OCI-LY1 (cell line): ENCODE results near the gene KNCN.

ENCODE experiments used
- H2AFZ ChIP-seq: fragments of 200-600 bp; sonication (generic), shearing (Covaris generic); 2 replicates; pipeline ENCODE4 v1.6.0; 2014; ENCODE audit warnings: antibody characterized with exemption, mild to moderate bottlenecking, low read length
- H3F3A ChIP-seq: fragments of 200-600 bp; sonication (generic), shearing (Covaris generic); 2 replicates; pipeline ENCODE4 v1.6.0; 2014; ENCODE audit warnings: mild to moderate bottlenecking, antibody characterized with exemption, low read length, moderate library complexity; ENCODE audit not compliant: insufficient read depth
- H3K27ac ChIP-seq: fragments of 200-600 bp; sonication (generic); 2 replicates; pipeline ENCODE4 v1.5.1; 2014; ENCODE audit warnings: low read length, mixed run types, mild to moderate bottlenecking, low read depth; ENCODE audit not compliant: poor library complexity, severe bottlenecking
- H3K27me3 ChIP-seq: fragments of 200-600 bp; sonication (generic); 2 replicates; pipeline ENCODE4 v1.6.0; 2014; ENCODE audit warnings: antibody characterized with exemption, mild to moderate bottlenecking, low read length, moderate library complexity; ENCODE audit not compliant: insufficient read depth
- H3K36me3 ChIP-seq: fragments of 200-600 bp; sonication (generic); 2 replicates; pipeline ENCODE4 v1.6.1; 2014; ENCODE audit warnings: mild to moderate bottlenecking, antibody characterized with exemption, low read length, moderate library complexity, mixed read lengths; ENCODE audit not compliant: insufficient read depth
- H3K4me1 ChIP-seq: fragments of 200-600 bp; sonication (generic); 2 replicates; pipeline ENCODE4 v1.5.1; 2014; ENCODE audit warnings: mild to moderate bottlenecking, low read length, moderate library complexity; ENCODE audit not compliant: insufficient read depth, severe bottlenecking
- H3K4me2 ChIP-seq: fragments of 200-600 bp; sonication (generic), shearing (Covaris generic); 2 replicates; pipeline ENCODE4 v1.6.1; 2014; ENCODE audit warnings: low read length
- H3K4me3 ChIP-seq: fragments of 200-600 bp; sonication (generic); 2 replicates; pipeline ENCODE4 v1.5.1; 2014; ENCODE audit warnings: low read length, low read depth, mild to moderate bottlenecking, mixed read lengths; ENCODE audit not compliant: poor library complexity, severe bottlenecking
- H3K79me2 ChIP-seq: fragments of 200-600 bp; shearing (Covaris generic); 2 replicates; pipeline ENCODE4 v1.6.1; 2016; ENCODE audit warnings: mixed run types, low read length, mixed read lengths; ENCODE audit not compliant: insufficient read depth
- H3K9ac ChIP-seq: fragments of 200-600 bp; sonication (generic), shearing (Covaris generic); 2 replicates; pipeline ENCODE4 v1.6.1; 2014; ENCODE audit warnings: mild to moderate bottlenecking, low read length, mixed read lengths
- H3K9me2 ChIP-seq: fragments of 200-600 bp; sonication (generic), shearing (Covaris generic); 2 replicates; pipeline ENCODE4 v1.6.1; 2014; ENCODE audit warnings: low read depth, mild to moderate bottlenecking, low read length, mixed read lengths
- H3K9me3 ChIP-seq: fragments of 200-600 bp; shearing (Covaris generic); 2 replicates; pipeline ENCODE4 v1.6.1; 2014; ENCODE audit warnings: low read length, mixed read lengths
- H4K20me1 ChIP-seq: fragments of 200-600 bp; sonication (generic), shearing (Covaris generic); 2 replicates; pipeline ENCODE4 v1.6.0; 2016; ENCODE audit warnings: mild to moderate bottlenecking, low read length; ENCODE audit not compliant: insufficient read depth
- EZH2 ChIP-seq: fragments of 200-600 bp; sonication (generic), shearing (Covaris generic); IDR thresholded peaks from 2 replicates; pipeline ENCODE4 v1.8.0; 2017; ENCODE audit warnings: borderline replicate concordance, mixed run types, mild to moderate bottlenecking, antibody characterized with exemption, low read length, moderate library complexity, mixed read lengths
- TF ChIP-seq, protein P1 (sequence below): fragments of 200-600 bp; sonication (generic), shearing (Covaris generic); IDR thresholded peaks from 2 replicates; pipeline ENCODE4 v1.5.1; 2017; ENCODE audit warnings: mild to moderate bottlenecking, antibody characterized with exemption, low read length, moderate library complexity, mixed read lengths

The KNCN gene

DNA sequence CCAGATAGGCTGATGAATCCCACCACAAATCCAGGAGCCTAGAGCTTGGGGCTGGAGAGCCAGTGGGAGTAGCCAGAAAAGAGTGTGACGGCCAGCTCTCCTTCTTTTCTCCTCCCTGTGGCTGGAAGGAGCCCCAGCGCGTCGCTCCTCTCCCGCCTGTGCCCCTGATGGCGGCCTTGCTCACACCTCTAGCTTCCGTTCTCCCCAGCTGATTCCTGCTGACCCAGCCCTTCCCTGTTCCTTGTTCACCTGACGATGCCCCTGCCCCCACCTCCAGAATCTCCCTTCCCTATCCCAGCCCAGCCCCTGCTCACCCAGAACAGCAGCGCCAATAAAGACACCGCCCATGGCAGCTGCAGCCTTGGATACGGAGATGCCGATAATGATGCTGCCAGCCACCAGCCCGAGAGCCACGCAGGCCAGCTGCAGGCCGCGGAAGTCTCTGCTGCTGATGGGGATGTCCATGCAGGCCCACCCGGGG lies 656 bp downstream of the KNCN start:
- Histone ChIP-seq H3F3A (no peaks in the 10 kb centered on the region), H3K27ac (no peak overlapping the region), H3K9me3 (no peaks in the 10 kb centered on the region), H3K9ac (no peak overlapping the region), H3K4me3 (no peak overlapping the region), H3K36me3 (no peaks in the 10 kb centered on the region), H3K4me2 (no peak overlapping the region), H3K9me2 (no peaks in the 10 kb centered on the region), H3K27me3 (no peaks in the 10 kb centered on the region), H2AFZ (no peak overlapping the region), H4K20me1 (no peaks in the 10 kb centered on the region), H3K79me2 (no peaks in the 10 kb centered on the region), H3K4me1 (no peaks in the 10 kb centered on the region)
- TF ChIP-seq EZH2 = no peak
- TF ChIP-seq, protein P1, sequence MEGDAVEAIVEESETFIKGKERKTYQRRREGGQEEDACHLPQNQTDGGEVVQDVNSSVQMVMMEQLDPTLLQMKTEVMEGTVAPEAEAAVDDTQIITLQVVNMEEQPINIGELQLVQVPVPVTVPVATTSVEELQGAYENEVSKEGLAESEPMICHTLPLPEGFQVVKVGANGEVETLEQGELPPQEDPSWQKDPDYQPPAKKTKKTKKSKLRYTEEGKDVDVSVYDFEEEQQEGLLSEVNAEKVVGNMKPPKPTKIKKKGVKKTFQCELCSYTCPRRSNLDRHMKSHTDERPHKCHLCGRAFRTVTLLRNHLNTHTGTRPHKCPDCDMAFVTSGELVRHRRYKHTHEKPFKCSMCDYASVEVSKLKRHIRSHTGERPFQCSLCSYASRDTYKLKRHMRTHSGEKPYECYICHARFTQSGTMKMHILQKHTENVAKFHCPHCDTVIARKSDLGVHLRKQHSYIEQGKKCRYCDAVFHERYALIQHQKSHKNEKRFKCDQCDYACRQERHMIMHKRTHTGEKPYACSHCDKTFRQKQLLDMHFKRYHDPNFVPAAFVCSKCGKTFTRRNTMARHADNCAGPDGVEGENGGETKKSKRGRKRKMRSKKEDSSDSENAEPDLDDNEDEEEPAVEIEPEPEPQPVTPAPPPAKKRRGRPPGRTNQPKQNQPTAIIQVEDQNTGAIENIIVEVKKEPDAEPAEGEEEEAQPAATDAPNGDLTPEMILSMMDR = no peak

DNA sequence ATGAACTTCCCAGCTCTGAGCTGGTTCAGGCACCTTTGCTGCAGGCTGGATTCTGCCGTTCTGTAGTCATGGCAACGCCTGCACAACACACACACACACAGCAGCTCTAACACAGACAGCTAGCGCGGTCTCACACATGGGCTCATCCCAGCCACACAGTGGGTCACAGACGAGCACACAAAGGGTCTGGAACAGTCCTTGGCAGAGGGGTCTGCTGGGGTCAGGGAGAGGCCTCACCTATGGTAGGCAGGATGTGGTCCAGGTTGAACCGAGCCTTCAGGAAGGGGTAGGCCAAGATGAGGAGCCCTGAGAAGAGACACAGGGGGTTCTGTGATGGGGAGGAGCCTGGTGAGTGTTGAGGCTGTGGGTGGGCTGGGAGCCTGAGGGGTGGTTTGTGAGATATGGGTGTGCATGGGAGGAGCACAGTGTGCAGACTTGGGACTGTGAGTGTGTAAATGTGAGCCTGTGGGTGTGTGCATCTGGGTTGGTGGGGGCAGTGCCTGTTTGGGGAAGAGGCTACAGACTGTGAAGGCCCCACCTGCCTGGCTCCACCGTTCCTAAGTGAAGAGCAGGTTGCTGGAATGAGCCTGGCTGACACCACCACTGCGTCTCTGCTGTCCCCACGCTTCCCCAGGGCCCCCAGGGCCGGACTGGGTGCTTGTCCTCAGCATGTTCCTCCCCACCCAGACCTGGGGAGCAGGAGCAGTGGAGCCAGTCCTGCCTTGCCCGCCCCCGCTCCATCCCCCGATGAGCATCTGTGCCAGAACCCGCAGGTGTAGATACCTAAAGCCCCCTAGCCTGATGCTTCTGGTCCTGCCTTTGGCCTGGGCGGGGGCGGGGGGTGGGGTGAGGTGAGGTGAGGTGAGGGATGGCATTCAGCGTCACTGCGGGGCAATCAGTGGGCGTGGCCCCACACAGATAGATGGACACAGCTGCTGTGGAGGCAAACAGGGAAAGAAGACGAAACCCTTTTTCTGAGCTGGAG lies 1.5 kb downstream of the KNCN start:
- Histone ChIP-seq H3K27ac (no peak overlapping the region), H3K9ac (no peak overlapping the region), H2AFZ (no peak overlapping the region), H3K36me3 (no peaks in the 10 kb centered on the region), H3K79me2 (no peaks in the 10 kb centered on the region), H3K27me3 (no peaks in the 10 kb centered on the region), H4K20me1 (no peaks in the 10 kb centered on the region), H3F3A (no peaks in the 10 kb centered on the region), H3K9me3 (no peaks in the 10 kb centered on the region), H3K4me3 (no peak overlapping the region), H3K4me1 (no peaks in the 10 kb centered on the region), H3K9me2 (no peaks in the 10 kb centered on the region), H3K4me2 (no peak overlapping the region)
- TF ChIP-seq, protein P1 = no peak
- TF ChIP-seq EZH2 = no peak

DNA sequence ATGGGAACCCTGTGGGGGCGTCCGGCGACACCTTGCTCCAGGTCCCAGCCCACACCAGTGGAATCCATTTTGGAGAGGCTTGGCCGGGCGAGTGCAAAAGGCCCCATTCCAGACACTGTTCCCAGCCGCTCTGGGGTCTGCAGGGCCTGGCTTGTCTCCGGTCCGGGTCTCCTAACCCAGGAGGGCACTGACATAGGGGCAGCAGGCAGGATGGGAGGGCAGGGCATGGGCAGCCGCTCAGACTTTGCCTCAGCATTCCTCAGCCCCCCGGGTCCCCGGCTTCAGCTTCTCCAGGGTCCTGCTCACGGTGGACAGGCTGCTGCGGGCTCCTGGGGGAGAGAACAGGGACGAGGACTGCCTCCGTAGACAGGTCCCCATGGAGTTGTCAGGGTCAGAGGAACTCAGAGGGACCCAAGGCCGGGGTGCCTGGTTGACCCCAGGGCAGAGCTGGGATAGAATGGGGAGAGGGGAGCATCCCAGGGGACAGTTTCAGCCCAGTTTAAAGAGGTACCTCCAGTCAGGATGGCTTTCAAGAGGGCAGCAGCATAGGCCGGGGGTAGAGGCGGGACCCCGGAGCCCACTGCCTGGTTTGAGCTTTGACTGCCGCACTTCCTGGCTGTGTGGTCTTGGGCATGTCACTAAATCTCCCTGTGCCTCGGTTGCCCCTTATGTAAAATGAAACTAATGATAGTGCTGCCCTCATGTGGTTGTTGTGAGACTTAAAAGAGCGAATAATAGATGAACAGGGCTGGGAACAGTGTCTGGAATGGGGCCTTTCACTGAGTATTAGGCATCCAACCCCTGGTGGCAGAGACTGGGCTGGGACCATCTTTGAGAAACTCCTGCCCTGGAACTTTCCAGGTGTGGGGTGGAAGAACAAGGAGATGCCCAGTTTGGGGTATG lies 3.7 kb downstream of the KNCN start:
- Histone ChIP-seq H3K9me2 (no peaks in the 10 kb centered on the region), H3K4me2 (no peak overlapping the region), H2AFZ (no peak overlapping the region), H3K9ac (no peak overlapping the region), H3K4me1 (no peaks in the 10 kb centered on the region), H3K27ac (no peak overlapping the region), H3K4me3 (no peak overlapping the region), H4K20me1 (no peaks in the 10 kb centered on the region), H3K36me3 (no peaks in the 10 kb centered on the region), H3K9me3 (no peaks in the 10 kb centered on the region), H3K79me2 (no peaks in the 10 kb centered on the region), H3F3A (no peaks in the 10 kb centered on the region), H3K27me3 (no peaks in the 10 kb centered on the region)
- no peak for TF ChIP-seq EZH2
- TF ChIP-seq, protein P1 = peak; percentile 64
